ENCODE measurements around the gene GPR132.

DNA sequence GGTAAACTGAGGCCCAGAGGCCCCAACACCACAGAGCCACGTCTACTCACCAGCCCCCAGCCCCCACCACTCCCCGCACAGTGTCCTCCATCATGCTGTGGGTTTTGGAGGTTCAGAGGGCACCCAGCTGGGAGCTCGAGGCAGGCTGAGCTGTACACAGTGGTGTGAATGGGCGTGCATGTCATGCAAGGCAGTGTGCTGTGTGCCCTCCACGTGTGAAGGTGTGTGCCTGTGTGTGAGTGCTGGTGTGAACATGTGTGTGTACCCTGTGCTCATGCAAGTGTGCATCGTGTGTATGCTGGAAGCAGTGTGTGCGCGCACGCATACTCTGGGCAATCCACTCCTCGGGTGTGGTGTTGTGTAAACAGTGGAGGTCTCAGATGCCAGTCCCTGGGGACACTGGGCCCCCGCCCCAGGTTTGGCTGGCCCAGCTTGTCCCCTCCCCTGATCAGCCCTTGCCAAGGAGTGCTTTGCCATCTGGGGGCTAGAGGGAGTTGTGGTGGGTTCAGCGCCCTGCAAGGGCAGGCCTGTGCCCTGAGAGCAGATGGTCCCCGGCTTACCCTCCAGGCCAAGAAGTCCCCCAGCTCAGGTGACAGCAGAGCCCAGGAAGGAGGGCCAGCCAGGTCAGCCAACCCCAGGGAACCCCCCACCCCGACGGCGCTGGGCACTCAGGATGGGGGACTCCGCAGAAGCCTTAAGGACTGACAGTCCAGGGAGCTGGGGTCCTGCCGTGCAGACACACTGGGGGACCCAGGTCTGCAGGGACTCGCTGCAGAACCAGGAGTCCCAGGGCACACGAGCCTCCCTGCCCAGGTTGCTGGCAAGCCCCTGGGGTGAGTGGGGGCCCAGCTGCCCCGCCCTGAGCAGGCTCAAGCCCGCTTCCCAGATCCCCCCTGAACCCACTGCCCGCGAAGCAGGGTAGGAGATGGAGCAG is 23.8 kb upstream of the GPR132 start:
- TF ChIP-seq POLR2AphosphoS5 (IDR thresholded peaks at IDR 0.05) (no peak), POLR2A (IDR thresholded peaks at IDR 0.05) (no peak)
- TF ChIP-seq, protein P1, sequence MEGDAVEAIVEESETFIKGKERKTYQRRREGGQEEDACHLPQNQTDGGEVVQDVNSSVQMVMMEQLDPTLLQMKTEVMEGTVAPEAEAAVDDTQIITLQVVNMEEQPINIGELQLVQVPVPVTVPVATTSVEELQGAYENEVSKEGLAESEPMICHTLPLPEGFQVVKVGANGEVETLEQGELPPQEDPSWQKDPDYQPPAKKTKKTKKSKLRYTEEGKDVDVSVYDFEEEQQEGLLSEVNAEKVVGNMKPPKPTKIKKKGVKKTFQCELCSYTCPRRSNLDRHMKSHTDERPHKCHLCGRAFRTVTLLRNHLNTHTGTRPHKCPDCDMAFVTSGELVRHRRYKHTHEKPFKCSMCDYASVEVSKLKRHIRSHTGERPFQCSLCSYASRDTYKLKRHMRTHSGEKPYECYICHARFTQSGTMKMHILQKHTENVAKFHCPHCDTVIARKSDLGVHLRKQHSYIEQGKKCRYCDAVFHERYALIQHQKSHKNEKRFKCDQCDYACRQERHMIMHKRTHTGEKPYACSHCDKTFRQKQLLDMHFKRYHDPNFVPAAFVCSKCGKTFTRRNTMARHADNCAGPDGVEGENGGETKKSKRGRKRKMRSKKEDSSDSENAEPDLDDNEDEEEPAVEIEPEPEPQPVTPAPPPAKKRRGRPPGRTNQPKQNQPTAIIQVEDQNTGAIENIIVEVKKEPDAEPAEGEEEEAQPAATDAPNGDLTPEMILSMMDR (IDR thresholded peaks at IDR 0.05) = no peak

Data from stomach (tissue), 4 donors.